K562 (cell line): ENCODE results near the gene CDC45. TPM values are rescaled to one million over a fixed set of nuclear protein-coding genes. Genes with fewer than 3 reads are reported as not detected.

Experiments used
- ATAC-seq: fragments of 200-7000 bp; cut with Tn5 transposase; 3 replicates; pipeline ENCODE4 v1.9.1; 2020; ENCODE audit warnings: moderate library complexity
- BruUV-seq: library from RNA; stranded (reverse); fragments of 400-500 nt; replicated peaks from 2 replicates; lab custom pipeline; 2021; lab: Mats Ljungman, UMichigan
- CTCF ChIA-PET: fragments of 300-600 bp; formaldehyde crosslinking; extraction: SDS; loops from one replicate; lab custom pipeline; 2021; ENCODE audit warnings: low intra/inter-chr PET ratio; lab: Yijun Ruan, JAX
- POLR2A ChIA-PET: fragments of 300-600, 350-650 bp; sonication (Branson Sonifier 250); formaldehyde crosslinking; extraction: SDS; loops from one replicate; lab custom pipeline; 2021; ENCODE audit warnings: antibody characterized with exemption, inconsistent platforms; lab: Yijun Ruan, JAX
- DNase-seq, 4 experiments: peaks; one replicate each; pipeline versions ENCODE4 v3.0.0 to v3.0.0-alpha.2; 2011 to 2018; ENCODE audit warnings: low spot score in 3 of 4, mixed read lengths in 3 of 4; ENCODE audit errors: extremely low read depth in 1 of 4
- FAIRE-seq: peaks from 2 replicates; lab custom pipeline; 2011; peaks lifted over from hg19 to GRCh38; lab: Jason Lieb, UNC
- H2AFZ ChIP-seq: 2 replicates; pipeline ENCODE4 v1.6.0; 2011; ENCODE audit warnings: low read depth, low read length, control low read depth, inconsistent platforms
- H3K27ac ChIP-seq: fragments of 200-600 bp; 3 replicates; pipeline ENCODE4 v1.8.0; 2011; ENCODE audit warnings: low read depth, mild to moderate bottlenecking, control low read depth, inconsistent platforms, low read length, moderate library complexity, mixed read lengths; ENCODE audit errors: extremely low read depth
- H3K27me3 ChIP-seq, 2 experiments: fragments of 300-600 bp in 1 of 2; 2 replicates in 1 of 2; 3 replicates in 1 of 2; pipeline versions ENCODE4 v1.6.0 to v1.8.0; 2011; ENCODE audit warnings: inconsistent platforms in 2 of 2, low read length in 2 of 2, mild to moderate bottlenecking in 1 of 2, mixed read lengths in 1 of 2, moderate library complexity in 1 of 2; ENCODE audit not compliant: control insufficient read depth in 2 of 2, insufficient read depth in 2 of 2
- H3K36me3 ChIP-seq: fragments of 300-600 bp; 3 replicates; pipeline ENCODE4 v1.8.0; 2011; ENCODE audit warnings: mild to moderate bottlenecking, low read length, inconsistent platforms; ENCODE audit not compliant: control insufficient read depth, insufficient read depth
- H3K4me1 ChIP-seq, 2 experiments: fragments of 200-600 bp in 1 of 2; replicated peaks in 1 of 2; 2 replicates in 1 of 2; 3 replicates in 1 of 2; pipeline versions ENCODE4 v1.5.1 to v1.8.0; 2011; ENCODE audit warnings: inconsistent platforms in 2 of 2, low read length in 2 of 2, mild to moderate bottlenecking in 1 of 2, mixed read lengths in 1 of 2, moderate library complexity in 1 of 2; ENCODE audit not compliant: control insufficient read depth in 2 of 2, insufficient read depth in 2 of 2
- H3K4me2 ChIP-seq: 2 replicates; pipeline ENCODE4 v1.6.1; 2011; ENCODE audit warnings: low read length, control low read depth, inconsistent platforms, mixed read lengths; ENCODE audit not compliant: insufficient read depth
- H3K4me3 ChIP-seq: fragments of 200-600 bp; sonication (generic), shearing (Covaris generic); 2 replicates; pipeline ENCODE4 v1.5.1; 2016; ENCODE audit warnings: control low read depth, inconsistent platforms
- H3K79me2 ChIP-seq: fragments of 200-600 bp; 3 replicates; pipeline ENCODE4 v1.8.0; 2011; ENCODE audit warnings: low read length, inconsistent platforms; ENCODE audit not compliant: control insufficient read depth, insufficient read depth
- H3K9ac ChIP-seq, 2 experiments: 2 replicates each; pipeline versions ENCODE4 v1.6.0 to v1.6.1; 2011; ENCODE audit warnings: low read depth in 2 of 2, low read length in 2 of 2, control low read depth in 1 of 2, inconsistent platforms in 1 of 2, mild to moderate bottlenecking in 1 of 2, mixed read lengths in 1 of 2; ENCODE audit not compliant: insufficient read depth in 1 of 2
- H3K9me1 ChIP-seq: one replicate; pipeline ENCODE4 v1.6.0; 2011; ENCODE audit warnings: inconsistent platforms, mild to moderate bottlenecking, low read length, moderate library complexity; ENCODE audit not compliant: control insufficient read depth, insufficient read depth
- H3K9me3 ChIP-seq: replicated peaks from 2 replicates; pipeline ENCODE4 v1.5.1; 2011; ENCODE audit warnings: low read depth, low read length, inconsistent platforms; ENCODE audit not compliant: control insufficient read depth, insufficient read depth
- H4K20me1 ChIP-seq: replicated peaks from 2 replicates; pipeline ENCODE4 v1.6.1; 2011; ENCODE audit warnings: low read length, inconsistent platforms, mixed read lengths; ENCODE audit not compliant: control insufficient read depth, insufficient read depth
- ATF6 ChIP-seq: sonication (generic); formaldehyde crosslinking; IDR thresholded peaks from 2 replicates; pipeline ENCODE4 v1.4.0; 2020; ENCODE audit warnings: mild to moderate bottlenecking, missing genetic modification reagents
- E2F1 ChIP-seq: sonication (generic); formaldehyde crosslinking; IDR thresholded peaks from 2 replicates; pipeline ENCODE4 v1.8.1; 2023; ENCODE audit warnings: mild to moderate bottlenecking, missing genetic modification reagents, moderate library complexity
- POLR2AphosphoS2 ChIP-seq: IDR thresholded peaks from 2 replicates; pipeline ENCODE4 v1.6.1; 2012; ENCODE audit warnings: low read length, improper control_type of control experiment
- RFX5 ChIP-seq: IDR thresholded peaks from 2 replicates; pipeline ENCODE4 v1.6.1; 2011; ENCODE audit warnings: low read depth, mild to moderate bottlenecking, improper control_type of control experiment, low read length
- SPI1 ChIP-seq: IDR thresholded peaks from 2 replicates; pipeline ENCODE4 v1.6.1; 2011; ENCODE audit warnings: low read depth, low read length, control low read depth, borderline replicate concordance
- ZFPM2 ChIP-seq: fragments of 250-450 bp; sonication (Bioruptor Pico); IDR thresholded peaks from 2 replicates; pipeline ENCODE4 v1.5.1; 2022; ENCODE audit warnings: mild to moderate bottlenecking
- WGBS: fragments of 100-300 bp; shearing (Covaris generic); methylation state at CpG from one replicate; pipeline ENCODE4 v1.1.6; 2016; ENCODE audit warnings: low coverage, mixed read lengths; ENCODE audit not compliant: insufficient coverage; ENCODE audit errors: missing lambda C conversion rate; 5-methylcytosine and 5-hydroxymethylcytosine counted together
- in situ Hi-C: fragments of 300-500 bp; cut with MboI; formaldehyde crosslinking; loops from 4 replicates; pipeline ENCODE4 v1.15.0; 2018; ENCODE audit warnings: inconsistent platforms, mixed read lengths
- intact Hi-C: fragments of 100-400 bp; cut with micrococcal nuclease; formaldehyde crosslinking; loops from 2 replicates; pipeline ENCODE4 v1.14.2; 2022
- polyA plus RNA-seq, 8 experiments: library from polyadenylated mRNA; depleted of rRNA in 4 of 8; stranded (reverse) in 5 of 8; unstranded in 3 of 8; fragments of >200 nt; fragmentation: Nextera tagmentation in 2 of 8; fragmentation: Illumina TruSeq in 1 of 8; extraction: Ambion mirVana in 2 of 8; extraction: Trizol in 1 of 8; gene quantifications; 2 replicates each; pipeline versions ENCODE4 v1.2.1 to v1.2.3, GENCODE V29; 2011 to 2014; ENCODE audit warnings: inconsistent platforms in 1 of 8, missing spikeins in 1 of 8
- total RNA-seq, 7 experiments: library from RNA; depleted of rRNA in 6 of 7; stranded (reverse); fragments of >200 nt in 6 of 7; fragmentation: Illumina TruSeq in 2 of 7; extraction: Trizol in 2 of 7; gene quantifications; 2 replicates each; pipeline versions ENCODE4 v1.2.1 to v1.2.3, GENCODE V29; 2011 to 2021; ENCODE audit warnings: low replicate concordance in 1 of 7

CDC45 gene
- total and polyA plus RNA-seq, 9 of the 15 experiments (the other 6 are each of a cell fraction or from before 2014, with no cell fraction given), result 251 to 580 (median 410) TPM

- no peak for TF ChIP-seq RFX5
- TF ChIP-seq E2F1 (CRISPR knock-in tag), result 0 out of 2 replicates have a peak, but pooled peaks have one; percentile 28
- TF ChIP-seq ZFPM2 (CRISPR knock-in tag), result 0 out of 2 replicates have a peak, but pooled peaks have one; percentile 68
- peak; percentile 76 for TF ChIP-seq SPI1
- TF ChIP-seq ATF6 (CRISPR knock-in tag), result no peak
- peak; percentile 74 for TF ChIP-seq POLR2AphosphoS2
- TF ChIP-seq, all 486 proteins: peak for 4
- H3K36me3 ChIP-seq, result peaks cover 77% of the 10 kb centered on the region
- H2AFZ ChIP-seq, result no peak overlapping the region
- no peak overlapping the region for H3K4me2 ChIP-seq
- ATAC-seq, result no peak
- ChIA-PET CTCF (no interaction called here), POLR2A (interaction anchor here (0.6 to 11.9 kb wide), 7 partner anchors 10 to 1809 kb away, joined by 3 to 284 read pairs (median 3); partner anchors contain the start of gene C22orf39)
- no peak overlapping the region for H3K9ac ChIP-seq
- H3K27ac ChIP-seq, result 0 out of 3 replicates have a peak overlapping the region, but pooled peaks have one; percentile 0
- in situ Hi-C loops, result no loop called here
- 89% methylated on average over 7 of the region's 7 CpGs for WGBS
- DNase-seq, result no peak
- H3K27me3 ChIP-seq, result no peaks in the 10 kb centered on the region
- no peak overlapping the region for H3K4me3 ChIP-seq
- FAIRE-seq, result no peak
- peaks cover 5% of the 10 kb centered on the region; the same call in 1 of the 2 replicates for H4K20me1 ChIP-seq
- peaks cover 4% of the 10 kb centered on the region for H3K9me1 ChIP-seq
- intact Hi-C loops, result no loop called here
- peaks cover 38% of the 10 kb centered on the region for H3K79me2 ChIP-seq
- no peaks in the 10 kb centered on the region for H3K9me3 ChIP-seq
- BruUV-seq, result no TSS peak
- H3K4me1 ChIP-seq, result peaks cover 3 to 5% of the 10 kb centered on the region in 2 experiments; a peak in 4 of 5 replicates
These were observed 41.4 kb upstream of the CDC45 start for GRCh38 chr22:19438298-19438697.
